PC-9 (cell line): ENCODE results near the gene LEKR1.

ENCODE experiments used
- EZH2 ChIP-seq: fragments of 200-600 bp; sonication (generic); IDR thresholded peaks from 2 replicates; pipeline ENCODE4 v1.8.0; 2017; ENCODE audit warnings: antibody characterized with exemption, low read depth
- TF ChIP-seq, protein P1 (sequence below): fragments of 200-600 bp; sonication (generic); conservative IDR thresholded peaks from 2 replicates; pipeline ENCODE4 v1.6.1; 2017; ENCODE audit warnings: mixed run types, antibody characterized with exemption, mild to moderate bottlenecking, moderate library complexity

DNA sequence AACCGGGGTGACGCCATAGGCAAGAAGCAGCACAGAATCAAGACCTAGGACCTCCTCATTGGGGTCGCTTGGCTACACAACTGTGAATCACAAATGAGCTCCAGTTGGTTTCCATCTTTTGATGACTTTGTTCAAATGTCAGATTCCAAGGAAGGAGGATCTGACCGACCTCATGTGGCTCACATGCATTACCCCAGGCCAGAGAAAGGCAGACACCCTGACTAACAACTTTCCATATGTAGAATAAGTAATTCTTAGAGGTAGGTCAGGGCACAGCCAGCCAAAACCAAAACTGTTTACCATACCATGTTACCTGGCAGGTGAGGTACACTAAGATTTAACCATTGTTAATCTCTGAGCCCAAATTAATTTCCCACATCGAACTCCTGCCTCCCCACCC, 237.3 kb downstream of the LEKR1 start:
- TF ChIP-seq, protein P1, sequence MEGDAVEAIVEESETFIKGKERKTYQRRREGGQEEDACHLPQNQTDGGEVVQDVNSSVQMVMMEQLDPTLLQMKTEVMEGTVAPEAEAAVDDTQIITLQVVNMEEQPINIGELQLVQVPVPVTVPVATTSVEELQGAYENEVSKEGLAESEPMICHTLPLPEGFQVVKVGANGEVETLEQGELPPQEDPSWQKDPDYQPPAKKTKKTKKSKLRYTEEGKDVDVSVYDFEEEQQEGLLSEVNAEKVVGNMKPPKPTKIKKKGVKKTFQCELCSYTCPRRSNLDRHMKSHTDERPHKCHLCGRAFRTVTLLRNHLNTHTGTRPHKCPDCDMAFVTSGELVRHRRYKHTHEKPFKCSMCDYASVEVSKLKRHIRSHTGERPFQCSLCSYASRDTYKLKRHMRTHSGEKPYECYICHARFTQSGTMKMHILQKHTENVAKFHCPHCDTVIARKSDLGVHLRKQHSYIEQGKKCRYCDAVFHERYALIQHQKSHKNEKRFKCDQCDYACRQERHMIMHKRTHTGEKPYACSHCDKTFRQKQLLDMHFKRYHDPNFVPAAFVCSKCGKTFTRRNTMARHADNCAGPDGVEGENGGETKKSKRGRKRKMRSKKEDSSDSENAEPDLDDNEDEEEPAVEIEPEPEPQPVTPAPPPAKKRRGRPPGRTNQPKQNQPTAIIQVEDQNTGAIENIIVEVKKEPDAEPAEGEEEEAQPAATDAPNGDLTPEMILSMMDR, result no peak
- TF ChIP-seq EZH2, result no peak
